ENCODE results near the gene ARF4.
"Not testable (repeated sequence)": the region's sequence is repeated elsewhere in the genome, so short reads cannot be mapped to it uniquely, and the experiment has no call there.

ARF4 gene
- total RNA-seq: 94.1 to 186 (median 131) reads per million in 18 experiments

- DNase-seq: peak; percentile 99 to 100
These were observed at the start of gene ARF4 for GRCh38 chr3:57597127-57597923. Gene ARF4, minus strand, starts transcription at chr3:57597344. Its CDS starts 204 bp downstream, at chr3:57597140.

- peak; percentile 3 to 13 for DNase-seq
These were observed 49.6 kb upstream of the ARF4 start for GRCh38 chr3:57646723-57647122.

- DNase-seq: no peak
These were observed 47.6 kb upstream of the ARF4 start for GRCh38 chr3:57644740-57645139.

- DNase-seq: no peak
These were observed 40.2 kb upstream of the ARF4 start for GRCh38 chr3:57637391-57637790.

- DNase-seq: not testable (repeated sequence)
These were observed 37.1 kb upstream of the ARF4 start for GRCh38 chr3:57634259-57634658.

- DNase-seq: no peak
These were observed 30.8 kb upstream of the ARF4 start for GRCh38 chr3:57627976-57628375.

- no peak for DNase-seq
These were observed 27.7 kb upstream of the ARF4 start for GRCh38 chr3:57624801-57625200.

GRCh38 chr3:57622362-57622761 lies 25.2 kb upstream of the ARF4 start:
- DNase-seq: no peak

GRCh38 chr3:57617739-57618138 lies 20.6 kb upstream of the ARF4 start:
- DNase-seq: no peak

- DNase-seq: no peak
These were observed 19.1 kb upstream of the ARF4 start for GRCh38 chr3:57616233-57616632.

GRCh38 chr3:57611870-57612269 lies 14.7 kb upstream of the ARF4 start:
- not testable (repeated sequence) for DNase-seq

- DNase-seq: no peak
These were observed 8.5 kb upstream of the ARF4 start for GRCh38 chr3:57605683-57606082.

- no peak for DNase-seq
These were observed 7.8 kb upstream of the ARF4 start for GRCh38 chr3:57604971-57605370.

GRCh38 chr3:57600195-57600594 lies 3.1 kb upstream of the ARF4 start:
- DNase-seq: no peak

- DNase-seq: no peak
These were observed 1.7 kb upstream of the ARF4 start for GRCh38 chr3:57598765-57599360.

- peak; percentile 83 to 90 for DNase-seq
These were observed 533 bp downstream of the ARF4 start for GRCh38 chr3:57596495-57597126.

GRCh38 chr3:57594576-57594975 lies 2.6 kb downstream of the ARF4 start:
- no peak for DNase-seq

- DNase-seq: no peak
These were observed 3.0 kb downstream of the ARF4 start for GRCh38 chr3:57594144-57594543.

GRCh38 chr3:57592306-57592705 lies 4.8 kb downstream of the ARF4 start:
- no peak for DNase-seq

GRCh38 chr3:57587905-57588304 lies 9.2 kb downstream of the ARF4 start:
- no peak for DNase-seq

- DNase-seq: no peak
These were observed 10.4 kb downstream of the ARF4 start for GRCh38 chr3:57586778-57587177.

- DNase-seq: no peak
These were observed 13.6 kb downstream of the ARF4 start for GRCh38 chr3:57583544-57583943.

GRCh38 chr3:57582474-57583168 lies 14.5 kb downstream of the ARF4 start:
- DNase-seq: no peak

All from inflammatory macrophage (primary cell).